Measurements from ENCODE around the gene SEC62.

SEC62 gene

DNA sequence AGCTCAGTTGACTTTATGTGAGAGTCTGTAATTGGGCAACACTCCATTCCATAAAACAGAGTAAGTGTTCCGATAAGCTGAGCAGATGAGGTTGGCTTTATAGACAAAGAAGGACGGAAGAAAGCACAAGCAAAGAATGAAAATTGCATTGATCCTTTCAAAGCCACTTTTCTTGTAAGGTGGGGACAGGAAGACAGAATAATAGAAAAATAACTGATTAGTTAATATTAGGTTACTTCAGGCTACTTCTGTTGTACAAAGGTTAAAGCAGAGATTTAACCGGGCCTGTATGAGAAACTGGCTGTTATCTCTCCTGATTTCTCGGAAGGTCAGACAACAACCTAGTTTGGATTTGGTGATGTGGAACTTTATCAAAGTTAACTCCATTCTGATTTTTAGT is 55.7 kb downstream of the SEC62 start:
- no peak for DNase-seq

DNA sequence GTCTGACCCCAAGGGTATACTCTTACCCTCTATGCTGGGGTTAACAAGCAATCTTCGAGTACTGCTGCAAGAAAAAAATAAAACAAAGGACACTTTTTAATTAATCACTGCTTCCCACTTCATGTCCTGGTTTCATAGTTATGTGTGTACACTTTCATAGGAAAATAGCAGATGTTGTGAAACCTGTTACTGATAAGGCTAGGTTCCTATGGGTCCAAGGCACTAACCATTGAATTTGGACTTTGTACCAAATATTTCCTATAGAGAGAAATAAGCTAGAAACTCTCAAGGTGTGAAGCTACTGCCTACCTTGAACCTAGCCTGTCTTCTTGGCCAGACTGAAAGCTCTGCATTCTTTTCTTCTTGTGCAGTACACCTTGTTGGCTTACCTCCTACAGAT is 56.6 kb downstream of the SEC62 start:
- no peak for DNase-seq

DNA sequence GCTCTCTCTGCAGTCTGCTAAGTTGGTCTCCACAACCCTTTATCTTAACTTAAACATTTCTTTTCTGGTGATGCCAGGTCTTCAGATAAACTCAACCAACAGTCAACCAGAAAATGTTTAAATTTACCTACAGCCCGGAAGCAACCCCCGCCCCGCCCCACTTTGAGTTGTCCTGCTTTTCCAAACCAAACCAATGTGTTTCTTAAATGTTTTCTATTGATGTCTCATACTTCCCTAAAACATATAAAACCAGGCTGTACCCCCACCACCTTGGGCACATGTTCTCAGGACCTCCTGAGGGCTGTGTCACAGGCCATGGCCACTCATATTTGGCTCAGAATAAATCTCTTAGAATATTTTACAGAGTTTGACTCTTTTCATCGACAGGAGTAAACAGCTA is 58.0 kb downstream of the SEC62 start:
- DNase-seq, result no peak

DNA sequence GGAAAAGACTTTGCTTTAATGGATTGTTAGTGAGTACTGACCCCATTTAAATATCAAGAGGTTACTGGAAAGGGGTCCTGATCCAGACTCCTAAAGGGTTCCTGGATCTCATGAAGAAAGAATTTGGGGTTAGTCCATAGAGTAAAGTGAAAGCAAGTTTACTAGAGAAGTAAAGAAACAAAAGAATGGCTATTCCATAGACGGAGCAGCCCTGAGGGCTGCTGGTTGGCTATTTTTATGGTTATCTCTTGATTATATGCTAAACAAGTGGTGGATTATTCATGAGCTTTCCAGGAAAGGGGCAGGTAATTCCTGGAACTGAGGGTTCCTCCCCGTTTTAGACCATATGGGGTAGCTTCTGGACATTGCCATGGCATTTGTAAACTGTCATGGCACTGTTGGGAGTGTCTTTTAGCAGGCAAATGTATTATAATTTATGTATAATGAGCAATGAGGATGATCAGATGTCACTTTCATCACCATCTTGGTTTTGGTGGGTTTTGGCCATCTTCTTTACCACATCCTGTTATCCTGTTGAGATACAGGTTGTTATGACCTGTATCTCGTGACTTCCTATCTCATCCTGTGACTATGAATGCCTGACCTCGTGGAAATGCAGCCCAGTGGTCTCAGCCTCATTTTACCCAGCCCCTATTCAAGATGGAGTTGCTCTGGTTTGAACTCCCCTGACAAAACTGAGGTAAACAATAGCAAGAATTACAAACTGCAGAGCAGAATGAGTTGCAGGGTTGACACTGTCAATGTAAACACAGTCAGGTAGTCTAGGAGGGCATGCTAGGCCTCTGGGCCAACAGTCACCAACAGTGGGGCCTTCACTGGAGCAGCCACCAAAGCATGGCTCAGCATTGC is 60.9 kb downstream of the SEC62 start:
- no peak for DNase-seq

DNA sequence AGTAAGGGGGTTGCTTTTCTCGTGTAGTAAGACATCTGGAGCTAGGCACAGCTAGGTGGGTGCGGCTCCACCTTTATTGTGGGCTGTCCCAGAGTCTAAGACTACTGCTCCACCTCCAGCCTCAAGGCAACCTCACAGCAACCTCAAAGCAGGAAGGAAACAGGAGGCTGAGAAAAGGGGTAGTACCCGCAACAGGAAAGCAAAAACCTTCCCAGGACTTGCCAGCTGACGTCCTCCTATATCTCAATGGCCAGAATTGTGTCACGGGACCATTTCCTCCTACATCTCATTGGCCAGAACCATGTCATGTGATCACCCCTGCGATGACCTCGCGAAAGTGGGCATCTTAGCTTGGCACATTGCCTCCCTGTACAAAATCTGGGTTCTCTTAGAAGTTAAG is 66.9 kb downstream of the SEC62 start:
- DNase-seq, result peak; percentile 59

DNA sequence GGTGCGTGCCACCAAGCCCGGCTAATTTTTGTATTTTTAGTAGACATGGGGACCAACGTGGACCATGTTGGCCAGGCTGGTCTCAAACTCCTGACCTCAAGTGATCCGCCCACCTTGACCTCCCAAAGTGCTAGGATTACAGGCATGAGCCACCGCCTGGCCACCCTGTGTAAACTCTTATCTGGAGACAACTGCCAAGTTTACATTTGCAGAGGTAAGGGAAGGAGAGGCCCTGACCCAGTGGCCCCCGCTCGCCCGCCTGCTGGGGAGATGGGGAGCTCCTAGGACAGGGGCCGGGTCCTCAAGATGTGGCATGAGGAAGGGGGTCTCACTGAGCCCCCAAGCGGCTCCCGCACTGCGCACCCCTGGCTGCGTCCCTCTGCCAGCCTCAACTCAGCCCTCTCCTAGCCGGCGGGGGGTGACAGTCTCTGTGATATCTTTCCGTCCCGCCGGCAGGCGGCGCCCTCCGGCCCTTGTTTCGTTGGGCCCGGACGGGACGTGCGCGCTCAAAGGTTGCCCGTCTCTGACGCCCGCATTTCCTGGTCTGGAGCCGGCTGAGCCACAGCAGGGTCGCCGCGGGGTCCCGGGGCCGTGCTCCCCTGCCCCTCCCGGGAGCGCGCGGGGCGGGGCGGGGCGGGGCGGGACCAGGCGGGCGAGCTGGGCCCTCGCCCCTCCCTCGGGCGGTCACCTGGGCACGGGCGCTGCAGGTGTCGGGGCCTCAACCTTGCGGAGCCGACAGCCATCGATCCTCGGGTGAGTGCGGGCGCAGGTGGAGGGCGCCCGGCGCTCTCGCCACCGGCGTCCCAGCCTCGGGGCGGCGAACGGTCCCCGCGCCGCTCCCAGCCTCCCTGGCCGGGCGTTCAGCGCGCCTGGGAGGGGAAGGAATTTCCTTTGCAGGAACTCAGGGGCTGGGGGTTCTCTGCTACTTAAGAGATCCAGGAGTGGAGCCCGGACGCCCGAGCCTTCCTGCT is 71.1 kb downstream of the SEC62 start, which contains the start of gene GPR160:
Gene GPR160, plus strand, starts transcription at position 533 of the 971 bp plus-strand sequence. CDS start 45,978 bp downstream, outside the sequence.
- peak; percentile 82 for DNase-seq

DNA sequence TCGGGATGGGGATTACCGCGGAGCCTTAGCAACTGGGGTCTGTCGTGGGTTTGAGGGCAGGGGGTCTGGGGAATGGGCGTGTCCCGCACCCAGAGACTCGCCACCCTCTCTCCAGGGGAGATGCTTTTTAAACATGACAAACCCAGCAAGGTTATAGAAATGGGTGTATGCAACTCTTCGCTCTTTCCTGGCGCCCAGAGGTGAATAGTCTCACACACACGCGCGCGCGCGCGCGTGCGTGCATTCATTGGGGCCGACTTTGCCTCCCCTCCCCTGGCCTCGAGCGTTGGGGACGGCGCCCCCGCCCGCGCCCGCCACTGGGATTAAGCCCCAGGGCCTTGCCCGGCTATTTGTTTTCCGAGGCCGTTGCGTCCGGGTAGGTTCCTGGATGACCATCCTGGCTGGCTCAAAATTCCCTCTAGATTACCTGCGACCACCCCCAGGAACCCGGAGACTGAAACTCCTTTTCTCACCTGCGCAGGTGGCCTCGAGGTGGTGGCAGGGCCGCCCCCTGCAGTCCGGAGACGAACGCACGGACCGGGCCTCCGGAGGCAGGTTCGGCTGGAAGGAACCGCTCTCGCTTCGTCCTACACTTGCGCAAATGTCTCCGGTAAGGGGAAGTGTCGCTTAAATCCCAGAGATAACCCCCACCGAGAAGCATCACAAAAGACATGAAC is 72.0 kb downstream of the SEC62 start:
- peak; percentile 45 for DNase-seq

DNA sequence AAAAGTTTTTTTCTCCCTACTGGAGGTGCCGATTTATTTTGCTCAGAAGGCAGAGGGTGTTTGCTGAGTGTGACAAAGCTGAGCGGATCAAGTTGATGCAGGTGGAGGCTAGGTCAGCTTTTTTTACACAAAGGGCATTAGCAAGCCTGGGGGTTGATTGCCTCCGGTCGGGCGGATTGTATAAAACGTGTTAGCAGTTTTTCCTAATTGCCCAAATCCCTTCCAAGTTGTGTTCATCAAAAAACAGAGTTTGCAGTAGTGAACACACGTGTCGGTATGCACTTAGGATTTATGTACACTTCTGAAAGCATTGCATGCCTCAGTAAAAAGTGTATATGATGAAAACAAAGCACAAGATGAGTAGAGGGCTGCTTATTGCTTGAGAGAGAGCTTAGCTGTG is 73.8 kb downstream of the SEC62 start:
- no peak for DNase-seq

DNA sequence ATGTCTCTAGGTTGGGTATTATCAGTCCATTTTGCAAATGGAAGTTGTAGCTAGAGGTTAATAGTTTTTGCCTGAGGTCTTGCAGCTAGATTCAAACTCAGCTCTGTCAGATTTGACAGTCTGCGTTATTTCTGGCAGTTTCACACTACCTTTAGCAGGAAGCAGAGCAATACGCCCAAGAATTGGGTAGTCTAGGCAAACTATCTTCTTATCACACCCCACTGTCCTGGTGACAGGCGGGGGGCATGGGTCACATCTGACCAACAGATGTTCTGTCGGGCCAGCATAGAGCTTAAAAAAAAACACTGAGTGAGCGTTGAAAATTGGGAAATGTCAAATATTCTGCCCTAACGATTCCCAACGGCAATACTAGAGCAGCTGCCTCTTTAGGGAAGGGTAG is 76.9 kb downstream of the SEC62 start:
- no peak for DNase-seq

DNA sequence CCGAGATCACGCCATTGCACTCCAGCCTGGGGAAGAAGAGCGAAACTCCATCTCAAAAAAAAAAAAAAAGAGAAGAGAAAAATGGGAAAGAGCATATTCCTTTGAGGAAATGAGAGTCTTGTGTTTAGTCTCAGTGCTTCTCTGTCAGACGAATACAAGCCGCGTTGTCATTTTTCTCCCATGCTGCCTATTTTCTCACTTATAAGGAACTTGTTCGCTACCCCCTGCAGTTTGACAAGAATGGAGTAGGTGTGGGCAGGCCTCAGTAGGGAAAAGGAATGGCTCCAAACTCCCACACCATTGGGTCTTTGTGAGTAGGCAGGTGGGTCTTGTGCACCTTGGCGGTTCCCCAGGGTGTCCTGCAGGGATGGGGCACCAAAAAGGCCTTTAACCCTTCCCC is 77.7 kb downstream of the SEC62 start:
- no peak for DNase-seq

DNA sequence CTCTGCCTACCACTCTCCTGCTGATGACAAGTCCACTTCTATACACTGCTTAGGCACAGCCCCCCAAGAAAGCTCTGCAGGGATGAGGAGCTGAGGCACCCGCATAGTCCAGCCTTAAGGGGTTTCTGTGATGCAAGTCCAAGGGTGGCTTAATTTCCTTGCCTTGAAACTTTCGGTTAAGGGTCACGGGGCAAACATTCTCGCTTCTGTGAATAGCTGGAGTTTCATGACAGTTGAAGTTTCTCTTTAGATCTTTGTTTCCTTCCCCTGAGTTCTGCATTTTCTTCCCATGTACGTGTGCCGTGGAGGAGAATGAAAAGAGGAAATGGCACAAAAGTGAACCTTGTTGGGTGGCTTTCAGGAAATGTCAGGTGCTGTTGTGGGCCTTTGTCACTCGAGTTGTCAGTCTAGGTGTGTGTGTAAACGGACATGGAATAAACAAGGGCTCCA is 78.2 kb downstream of the SEC62 start:
- DNase-seq, result peak; percentile 49

DNA sequence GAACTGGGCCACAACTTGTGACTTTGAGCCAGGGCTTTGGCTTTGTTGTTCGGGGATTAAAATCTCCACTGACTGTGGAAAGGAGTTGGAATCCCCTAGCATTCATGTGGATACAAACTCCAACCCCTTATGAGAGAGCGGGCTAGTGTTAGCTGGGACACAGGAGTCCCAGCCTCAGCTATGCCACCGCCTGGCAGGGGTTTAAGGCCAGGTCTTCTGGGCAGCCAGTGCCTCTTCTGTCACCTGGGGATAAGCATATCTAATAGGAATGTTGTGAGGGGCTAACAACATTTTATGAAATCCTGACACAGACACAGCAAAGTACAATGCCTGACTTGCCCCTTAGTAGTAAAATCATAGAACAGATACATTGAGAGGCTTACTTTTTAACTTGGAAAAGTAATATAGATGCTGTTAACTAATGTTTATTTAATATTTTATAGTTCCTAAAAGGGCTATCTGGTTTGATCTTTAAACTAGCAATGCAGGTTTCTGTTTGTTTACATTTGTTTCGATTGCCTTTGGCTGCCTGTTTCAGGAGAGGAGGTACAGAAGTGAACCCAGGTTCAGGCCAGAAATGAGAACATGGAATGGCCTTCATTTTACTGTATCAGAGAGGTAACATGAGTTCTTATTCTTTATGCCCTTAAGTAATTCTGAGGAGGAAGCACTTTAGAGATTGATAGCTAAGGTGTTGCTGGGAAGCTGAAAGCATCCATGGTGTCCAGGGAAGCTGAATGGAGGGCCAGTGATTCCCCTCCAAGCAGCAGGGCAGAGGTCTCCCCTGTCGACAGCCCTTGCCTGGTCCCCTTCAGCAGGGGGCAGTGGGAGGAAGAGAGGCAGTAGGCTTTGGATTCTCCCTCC is 79.9 kb downstream of the SEC62 start:
- no peak for DNase-seq

DNA sequence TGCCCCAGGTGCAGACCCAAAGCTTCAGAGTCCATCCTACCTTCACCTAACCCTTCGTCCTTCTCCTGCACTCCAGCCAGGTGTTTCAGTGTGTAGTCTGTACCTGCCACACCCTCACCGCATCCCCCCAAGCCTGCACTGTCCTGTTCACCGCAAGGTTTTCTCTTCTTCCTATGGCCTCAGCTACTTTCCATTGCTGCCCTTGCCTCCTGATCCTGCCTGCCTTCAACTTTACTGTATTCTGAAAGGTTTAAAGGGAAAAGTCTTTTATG is 80.5 kb downstream of the SEC62 start:
- no peak for DNase-seq

All from CD4-positive, alpha-beta T cell treated with Interleukin-15 for 1 hour (primary cell).